Islet of Langerhans (tissue), 1 donor: ENCODE data around the gene ANXA4.
"Not testable (repeated sequence)": the region's sequence is repeated elsewhere in the genome, so short reads cannot be mapped to it uniquely, and the experiment has no call there.

Experiments used
- FAIRE-seq: peaks from one replicate; lab custom pipeline; 2011; peaks lifted over from hg19 to GRCh38; lab: Jason Lieb, UNC

Gene ANXA4

GRCh38 chr2:69779258-69780001 is 37.5 kb downstream of the ANXA4 start:
- FAIRE-seq, result no peak

- no peak for FAIRE-seq
Measured at GRCh38 chr2:69780921-69781320, 39.0 kb downstream of the ANXA4 start.

GRCh38 chr2:69781321-69782248 is 39.7 kb downstream of the ANXA4 start:
- no peak for FAIRE-seq

GRCh38 chr2:69784228-69784627 is 42.3 kb downstream of the ANXA4 start:
- no peak for FAIRE-seq

GRCh38 chr2:69785358-69785757 is 43.4 kb downstream of the ANXA4 start:
- FAIRE-seq, result no peak

- FAIRE-seq, result no peak
Measured at GRCh38 chr2:69786052-69786560, 44.2 kb downstream of the ANXA4 start.

GRCh38 chr2:69789175-69789721 is 47.3 kb downstream of the ANXA4 start:
- no peak for FAIRE-seq

GRCh38 chr2:69789772-69790600 is 48.1 kb downstream of the ANXA4 start:
- no peak for FAIRE-seq

GRCh38 chr2:69790601-69790959 is 48.6 kb downstream of the ANXA4 start:
- peak; percentile 62 for FAIRE-seq

- FAIRE-seq, result no peak
Measured at GRCh38 chr2:69791045-69791444, 49.1 kb downstream of the ANXA4 start.

GRCh38 chr2:69796174-69796573 is 54.2 kb downstream of the ANXA4 start:
- FAIRE-seq, result no peak

GRCh38 chr2:69797235-69797634 is 55.3 kb downstream of the ANXA4 start:
- FAIRE-seq, result no peak

GRCh38 chr2:69797836-69798289 is 55.9 kb downstream of the ANXA4 start:
- FAIRE-seq, result no peak

- no peak for FAIRE-seq
Measured at GRCh38 chr2:69798290-69798908, 56.5 kb downstream of the ANXA4 start.

GRCh38 chr2:69798909-69799526 is 57.1 kb downstream of the ANXA4 start:
- no peak for FAIRE-seq

- FAIRE-seq, result no peak
Measured at GRCh38 chr2:69801745-69802290, 59.9 kb downstream of the ANXA4 start.

- not testable (repeated sequence) for FAIRE-seq
Measured at GRCh38 chr2:69802781-69803367, 60.9 kb downstream of the ANXA4 start.

GRCh38 chr2:69804416-69804815 is 62.5 kb downstream of the ANXA4 start:
- no peak for FAIRE-seq

GRCh38 chr2:69805887-69806286 is 64.0 kb downstream of the ANXA4 start:
- no peak for FAIRE-seq

GRCh38 chr2:69807821-69808540 is 66.0 kb downstream of the ANXA4 start:
- no peak for FAIRE-seq
